Measurements from ENCODE around the gene EPHX1.

DNA sequence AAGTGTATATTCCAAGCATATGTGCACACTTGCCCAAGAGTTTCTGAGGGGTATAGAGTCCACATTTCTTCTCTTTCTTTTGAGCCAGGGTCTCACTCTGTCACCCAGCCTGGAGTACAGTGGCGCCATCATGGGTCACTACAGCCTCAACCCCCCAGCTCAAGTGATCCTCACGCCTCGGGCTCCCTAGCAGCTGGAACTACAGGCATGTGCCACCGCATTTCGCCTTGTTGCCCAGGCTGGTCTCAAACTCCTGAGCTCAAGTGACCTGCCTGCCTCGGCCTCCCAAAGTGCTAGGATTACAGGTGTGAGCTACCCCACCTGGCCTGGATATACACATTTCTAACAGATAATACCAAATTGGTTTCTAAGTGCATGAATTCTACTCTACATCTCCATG lies 49.4 kb upstream of the EPHX1 start:
- TF ChIP-seq HNF4A (conservative IDR thresholded peaks at IDR 0.05) (no peak), HNF4G (IDR thresholded peaks at IDR 0.05) (no peak), RAD21 (IDR thresholded peaks at IDR 0.05) (no peak), FOXA1 (IDR thresholded peaks at IDR 0.05) (no peak), TAF1 (conservative IDR thresholded peaks at IDR 0.05) (no peak), GABPA (IDR thresholded peaks at IDR 0.05 in 1 of 2, conservative IDR thresholded peaks at IDR 0.05 in 1 of 2) (no peak), SP1 (IDR thresholded peaks at IDR 0.05) (no peak)
- TF ChIP-seq, protein P1, sequence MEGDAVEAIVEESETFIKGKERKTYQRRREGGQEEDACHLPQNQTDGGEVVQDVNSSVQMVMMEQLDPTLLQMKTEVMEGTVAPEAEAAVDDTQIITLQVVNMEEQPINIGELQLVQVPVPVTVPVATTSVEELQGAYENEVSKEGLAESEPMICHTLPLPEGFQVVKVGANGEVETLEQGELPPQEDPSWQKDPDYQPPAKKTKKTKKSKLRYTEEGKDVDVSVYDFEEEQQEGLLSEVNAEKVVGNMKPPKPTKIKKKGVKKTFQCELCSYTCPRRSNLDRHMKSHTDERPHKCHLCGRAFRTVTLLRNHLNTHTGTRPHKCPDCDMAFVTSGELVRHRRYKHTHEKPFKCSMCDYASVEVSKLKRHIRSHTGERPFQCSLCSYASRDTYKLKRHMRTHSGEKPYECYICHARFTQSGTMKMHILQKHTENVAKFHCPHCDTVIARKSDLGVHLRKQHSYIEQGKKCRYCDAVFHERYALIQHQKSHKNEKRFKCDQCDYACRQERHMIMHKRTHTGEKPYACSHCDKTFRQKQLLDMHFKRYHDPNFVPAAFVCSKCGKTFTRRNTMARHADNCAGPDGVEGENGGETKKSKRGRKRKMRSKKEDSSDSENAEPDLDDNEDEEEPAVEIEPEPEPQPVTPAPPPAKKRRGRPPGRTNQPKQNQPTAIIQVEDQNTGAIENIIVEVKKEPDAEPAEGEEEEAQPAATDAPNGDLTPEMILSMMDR (IDR thresholded peaks at IDR 0.05; ENCODE audit: low read depth, low read length, missing input control) = no peak
- TF ChIP-seq, protein P2, sequence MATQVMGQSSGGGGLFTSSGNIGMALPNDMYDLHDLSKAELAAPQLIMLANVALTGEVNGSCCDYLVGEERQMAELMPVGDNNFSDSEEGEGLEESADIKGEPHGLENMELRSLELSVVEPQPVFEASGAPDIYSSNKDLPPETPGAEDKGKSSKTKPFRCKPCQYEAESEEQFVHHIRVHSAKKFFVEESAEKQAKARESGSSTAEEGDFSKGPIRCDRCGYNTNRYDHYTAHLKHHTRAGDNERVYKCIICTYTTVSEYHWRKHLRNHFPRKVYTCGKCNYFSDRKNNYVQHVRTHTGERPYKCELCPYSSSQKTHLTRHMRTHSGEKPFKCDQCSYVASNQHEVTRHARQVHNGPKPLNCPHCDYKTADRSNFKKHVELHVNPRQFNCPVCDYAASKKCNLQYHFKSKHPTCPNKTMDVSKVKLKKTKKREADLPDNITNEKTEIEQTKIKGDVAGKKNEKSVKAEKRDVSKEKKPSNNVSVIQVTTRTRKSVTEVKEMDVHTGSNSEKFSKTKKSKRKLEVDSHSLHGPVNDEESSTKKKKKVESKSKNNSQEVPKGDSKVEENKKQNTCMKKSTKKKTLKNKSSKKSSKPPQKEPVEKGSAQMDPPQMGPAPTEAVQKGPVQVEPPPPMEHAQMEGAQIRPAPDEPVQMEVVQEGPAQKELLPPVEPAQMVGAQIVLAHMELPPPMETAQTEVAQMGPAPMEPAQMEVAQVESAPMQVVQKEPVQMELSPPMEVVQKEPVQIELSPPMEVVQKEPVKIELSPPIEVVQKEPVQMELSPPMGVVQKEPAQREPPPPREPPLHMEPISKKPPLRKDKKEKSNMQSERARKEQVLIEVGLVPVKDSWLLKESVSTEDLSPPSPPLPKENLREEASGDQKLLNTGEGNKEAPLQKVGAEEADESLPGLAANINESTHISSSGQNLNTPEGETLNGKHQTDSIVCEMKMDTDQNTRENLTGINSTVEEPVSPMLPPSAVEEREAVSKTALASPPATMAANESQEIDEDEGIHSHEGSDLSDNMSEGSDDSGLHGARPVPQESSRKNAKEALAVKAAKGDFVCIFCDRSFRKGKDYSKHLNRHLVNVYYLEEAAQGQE (IDR thresholded peaks at IDR 0.05) = no peak

Data from liver (tissue), 3 donors.